ES-I3 (cell line): ENCODE data around the gene ADGRG2.

Experiments
- H3K36me3 ChIP-seq: 2 replicates; pipeline ENCODE4 v1.6.1; 2013; ENCODE audit warnings: mild to moderate bottlenecking, low read length, control low read depth, moderate library complexity; ENCODE audit not compliant: insufficient read depth
- H3K4me1 ChIP-seq: 2 replicates; pipeline ENCODE4 v1.6.1; 2013; ENCODE audit warnings: mild to moderate bottlenecking, control low read depth, low read length; ENCODE audit not compliant: insufficient read depth
- H3K9ac ChIP-seq: 2 replicates; pipeline ENCODE4 v1.6.1; 2013; ENCODE audit warnings: low read depth, mild to moderate bottlenecking, low read length, moderate library complexity
- H3K9me3 ChIP-seq: 2 replicates; pipeline ENCODE4 v1.6.1; 2013; ENCODE audit warnings: mild to moderate bottlenecking, low read length, moderate library complexity; ENCODE audit not compliant: control insufficient read depth, insufficient read depth

The ADGRG2 gene

GRCh38 chrX:18973527-18974192 is 148.6 kb downstream of the ADGRG2 start:
- H3K9ac ChIP-seq: no peak overlapping the region
- H3K4me1 ChIP-seq: no peaks in the 10 kb centered on the region
- no peaks in the 10 kb centered on the region; the same call in 1 of the 2 replicates for H3K9me3 ChIP-seq
- no peaks in the 10 kb centered on the region for H3K36me3 ChIP-seq

DNA sequence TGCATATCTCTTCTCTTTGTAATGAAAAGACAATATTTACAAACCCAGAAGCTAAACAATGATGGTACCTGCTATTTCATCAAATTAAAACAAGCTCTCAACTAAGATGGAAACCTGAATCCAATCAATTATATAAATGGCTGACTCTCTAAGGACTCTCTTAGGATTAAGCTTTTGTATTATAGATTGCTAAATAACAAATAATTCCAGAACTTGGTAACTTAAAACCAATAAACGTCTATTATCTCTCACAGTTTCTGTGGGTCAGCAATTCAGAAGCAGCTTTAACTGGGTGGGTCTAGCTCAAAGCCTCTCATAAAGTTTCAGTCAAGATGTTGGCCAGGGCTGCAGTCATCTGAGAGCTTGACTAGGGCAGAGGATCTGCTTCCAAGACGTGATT is 150.8 kb downstream of the ADGRG2 start:
- no peaks in the 10 kb centered on the region; the same call in 1 of the 2 replicates for H3K9me3 ChIP-seq
- no peaks in the 10 kb centered on the region for H3K36me3 ChIP-seq
- no peak overlapping the region for H3K9ac ChIP-seq
- H3K4me1 ChIP-seq: no peaks in the 10 kb centered on the region

DNA sequence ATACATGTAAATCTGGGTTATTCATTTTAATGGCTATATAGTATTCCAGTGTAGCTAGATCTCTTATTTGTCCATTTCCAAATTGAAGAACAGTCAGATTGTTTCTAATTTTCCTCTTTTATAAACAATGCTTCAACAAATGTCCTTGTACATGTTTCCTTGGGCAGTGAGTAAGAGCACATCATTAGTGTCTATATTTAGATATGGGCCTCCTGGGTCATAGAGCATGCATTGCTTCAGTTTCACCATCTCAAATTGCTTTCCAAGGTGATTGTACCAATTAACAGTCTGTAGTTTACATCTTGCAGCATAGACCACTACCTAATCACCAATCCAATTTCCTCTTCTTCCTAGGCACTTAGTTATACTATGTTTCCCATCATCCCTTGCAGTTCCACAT is 151.8 kb downstream of the ADGRG2 start:
- no peaks in the 10 kb centered on the region for H3K4me1 ChIP-seq
- no peaks in the 10 kb centered on the region for H3K36me3 ChIP-seq
- H3K9ac ChIP-seq: no peak overlapping the region
- H3K9me3 ChIP-seq: no peaks in the 10 kb centered on the region; the same call in 1 of the 2 replicates

- H3K4me1 ChIP-seq: no peaks in the 10 kb centered on the region
- H3K9ac ChIP-seq: no peak overlapping the region
- no peaks in the 10 kb centered on the region for H3K36me3 ChIP-seq
- no peaks in the 10 kb centered on the region for H3K9me3 ChIP-seq
Observed at GRCh38 chrX:18966624-18967023, 155.6 kb downstream of the ADGRG2 start.

GRCh38 chrX:18964901-18965300 is 157.4 kb downstream of the ADGRG2 start:
- Histone ChIP-seq H3K9ac (no peak overlapping the region), H3K4me1 (no peaks in the 10 kb centered on the region), H3K9me3 (no peaks in the 10 kb centered on the region), H3K36me3 (no peaks in the 10 kb centered on the region)

DNA sequence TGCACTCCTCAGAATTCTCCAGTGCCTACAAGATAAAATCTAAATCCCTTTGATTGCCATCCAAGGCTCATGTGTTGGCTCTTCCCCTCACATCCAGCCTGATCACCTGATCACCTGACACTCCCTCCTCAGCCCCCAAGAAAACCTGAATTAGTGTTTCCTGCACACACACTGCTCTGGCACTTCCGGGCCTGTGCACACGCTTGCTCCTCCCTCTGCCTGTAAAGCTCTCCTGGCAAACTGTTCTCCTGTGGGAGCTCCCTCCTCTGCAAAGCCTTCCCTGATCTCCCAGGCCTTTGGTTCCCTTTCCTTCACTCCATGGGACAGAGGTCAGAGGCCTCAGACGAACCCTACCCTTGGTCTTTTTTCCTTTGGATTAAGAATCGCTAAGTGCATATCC is 158.2 kb downstream of the ADGRG2 start:
- Histone ChIP-seq H3K36me3 (no peaks in the 10 kb centered on the region), H3K9ac (no peak overlapping the region)

DNA sequence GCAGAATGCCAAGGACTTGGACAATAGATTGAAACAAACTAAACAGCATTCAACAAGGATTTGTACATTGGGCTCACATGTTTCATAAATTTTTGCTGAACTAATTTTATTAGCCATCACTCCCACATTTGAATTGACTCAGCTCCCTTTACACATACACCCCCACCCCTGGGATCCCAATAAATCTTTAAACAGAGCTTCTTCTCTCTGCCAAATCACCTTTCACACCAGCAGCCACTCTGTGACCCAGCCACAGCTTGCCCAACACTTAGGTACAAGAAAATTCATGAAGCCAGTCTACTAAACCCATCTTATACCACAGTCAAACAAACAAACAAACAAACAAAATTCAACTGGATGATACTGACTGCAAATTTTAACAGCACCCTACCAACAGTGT is 159.9 kb downstream of the ADGRG2 start:
- no peaks in the 10 kb centered on the region for H3K4me1 ChIP-seq
- no peak overlapping the region for H3K9ac ChIP-seq
- no peaks in the 10 kb centered on the region for H3K9me3 ChIP-seq
- H3K36me3 ChIP-seq: no peaks in the 10 kb centered on the region

More for the DNA sequence above, 158.2 kb downstream of the ADGRG2 start:
- no peaks in the 10 kb centered on the region for H3K9me3 ChIP-seq
- no peaks in the 10 kb centered on the region for H3K4me1 ChIP-seq

DNA sequence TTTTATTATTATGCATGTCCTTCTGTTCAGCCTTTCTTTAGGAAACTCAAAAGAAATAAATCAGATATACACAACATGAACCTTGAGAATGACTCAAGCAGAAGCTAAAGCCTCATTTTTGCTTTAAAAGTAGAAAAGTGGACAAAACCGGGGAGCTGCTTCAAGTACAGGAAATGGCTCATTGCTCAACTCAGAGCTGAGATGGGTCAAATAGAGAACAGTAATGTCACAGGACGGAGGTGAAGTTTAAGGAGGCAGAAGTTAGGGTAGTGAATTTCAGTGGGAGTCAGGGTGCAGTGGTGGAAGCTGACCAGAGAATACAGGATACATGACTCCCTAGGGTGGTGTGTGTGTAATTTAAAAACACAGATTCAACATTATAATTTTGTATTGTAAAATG is 160.6 kb downstream of the ADGRG2 start:
- H3K36me3 ChIP-seq: no peaks in the 10 kb centered on the region
- H3K9ac ChIP-seq: no peak overlapping the region
- H3K4me1 ChIP-seq: no peaks in the 10 kb centered on the region
- no peaks in the 10 kb centered on the region for H3K9me3 ChIP-seq

DNA sequence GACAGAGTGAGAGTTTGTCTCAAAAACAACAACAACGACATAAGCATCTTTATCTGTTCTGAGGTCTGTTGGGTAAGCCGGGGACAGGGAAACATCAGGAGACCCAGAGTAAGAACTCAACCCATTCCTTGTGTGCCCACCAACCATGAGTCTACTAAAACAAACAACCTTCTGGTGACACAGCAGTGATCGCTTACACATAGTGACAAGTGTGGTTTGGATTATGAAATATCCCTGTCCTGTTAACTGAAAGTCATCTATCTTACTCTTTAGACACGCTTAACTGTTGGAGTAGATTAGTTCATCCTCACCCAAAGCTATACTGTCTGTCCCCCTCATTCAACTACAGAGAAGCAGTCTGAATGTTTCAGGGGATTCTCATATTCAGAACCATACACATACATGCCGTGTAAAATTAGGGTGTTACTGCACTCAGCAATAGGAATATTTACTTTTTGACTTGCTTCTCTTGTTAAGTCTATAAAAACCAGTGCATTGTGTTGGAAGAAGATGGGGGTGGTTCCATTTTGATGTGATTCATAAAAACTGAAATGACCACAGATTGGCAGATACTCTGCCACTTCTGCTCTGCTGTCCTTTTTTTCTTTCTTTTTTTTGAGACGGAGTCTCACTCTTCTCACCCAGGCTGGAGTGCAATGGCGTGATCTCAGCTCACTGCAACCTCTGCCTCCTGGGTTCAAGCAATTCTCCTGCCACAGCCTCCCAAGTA is 165.8 kb downstream of the ADGRG2 start:
- Histone ChIP-seq H3K36me3 (no peaks in the 10 kb centered on the region), H3K9me3 (no peaks in the 10 kb centered on the region), H3K4me1 (no peaks in the 10 kb centered on the region), H3K9ac (no peak overlapping the region)

DNA sequence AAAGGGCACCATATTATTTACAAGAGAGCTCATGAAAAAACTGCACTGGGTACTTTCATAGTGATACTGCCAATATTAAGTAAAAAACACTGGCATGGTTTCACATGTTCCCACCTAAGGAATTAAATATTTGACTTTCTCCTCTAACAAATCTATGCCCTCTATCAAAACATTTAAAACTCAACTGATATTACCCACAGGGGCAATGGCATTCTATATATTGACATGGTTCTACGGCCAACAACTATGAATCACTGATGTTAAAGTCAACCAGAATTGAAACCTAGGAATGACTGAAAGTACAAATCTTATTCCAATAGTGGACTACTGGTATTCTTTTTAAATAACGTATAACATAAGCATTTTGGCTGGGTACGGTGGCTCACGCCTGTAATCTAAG is 166.6 kb downstream of the ADGRG2 start:
- Histone ChIP-seq H3K36me3 (no peaks in the 10 kb centered on the region), H3K4me1 (no peaks in the 10 kb centered on the region), H3K9ac (no peak overlapping the region), H3K9me3 (no peaks in the 10 kb centered on the region)

DNA sequence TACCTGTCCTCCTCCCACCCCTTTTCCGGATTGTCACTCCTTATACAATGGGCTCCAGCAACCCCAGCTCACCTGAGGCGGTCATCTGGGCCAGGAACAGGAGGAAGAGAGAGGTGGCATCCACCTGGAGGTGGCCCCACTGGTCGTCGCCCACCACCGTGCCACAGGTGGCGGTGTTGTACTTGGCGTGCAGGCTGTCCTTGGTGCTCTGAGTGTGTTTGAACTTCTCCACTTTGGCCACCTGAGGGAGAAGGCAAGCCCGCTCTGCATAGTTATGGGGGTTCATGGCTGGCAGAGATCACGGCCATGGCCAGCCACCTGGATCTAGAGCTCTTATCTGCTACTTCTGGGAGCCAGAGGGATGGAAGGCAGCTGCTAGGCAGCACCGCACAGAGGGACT is 171.2 kb downstream of the ADGRG2 start:
- Histone ChIP-seq H3K9me3 (no peaks in the 10 kb centered on the region), H3K9ac (no peak overlapping the region), H3K36me3 (no peaks in the 10 kb centered on the region), H3K4me1 (peaks cover 6% of the 10 kb centered on the region; the same call in 1 of the 2 replicates)

GRCh38 chrX:18949944-18950301 is 172.3 kb downstream of the ADGRG2 start:
- no peaks in the 10 kb centered on the region for H3K36me3 ChIP-seq
- no peak overlapping the region for H3K9ac ChIP-seq
- H3K4me1 ChIP-seq: peaks cover 6% of the 10 kb centered on the region; the same call in 1 of the 2 replicates
- H3K9me3 ChIP-seq: no peaks in the 10 kb centered on the region

GRCh38 chrX:18949291-18949943 is 172.9 kb downstream of the ADGRG2 start:
- H3K9ac ChIP-seq: no peak overlapping the region
- peaks cover 6% of the 10 kb centered on the region; the same call in 1 of the 2 replicates for H3K4me1 ChIP-seq
- H3K9me3 ChIP-seq: no peaks in the 10 kb centered on the region
- no peaks in the 10 kb centered on the region for H3K36me3 ChIP-seq

DNA sequence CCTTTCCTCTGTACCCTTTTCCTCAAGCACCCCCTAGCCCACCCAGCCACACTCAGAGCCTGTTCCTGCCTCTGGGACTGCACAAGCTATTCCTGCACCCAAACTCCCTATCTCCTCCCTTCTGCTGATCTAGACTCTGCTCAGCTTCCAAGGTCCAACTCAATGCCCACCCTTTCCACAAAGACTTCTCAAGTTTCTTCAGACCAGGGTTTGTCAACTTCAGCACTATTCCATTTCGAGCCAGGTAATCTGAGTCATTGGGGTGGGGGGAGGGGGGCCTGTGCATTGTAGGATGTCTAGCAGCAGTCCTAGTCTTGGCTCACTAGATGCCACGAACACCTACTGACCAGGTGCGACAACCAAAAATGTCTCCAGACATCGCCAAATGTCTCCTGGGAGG is 175.7 kb downstream of the ADGRG2 start:
- no peak overlapping the region; the same call in 1 of the 2 replicates for H3K9ac ChIP-seq
- no peaks in the 10 kb centered on the region for H3K36me3 ChIP-seq
- H3K9me3 ChIP-seq: no peaks in the 10 kb centered on the region
- peaks cover 6% of the 10 kb centered on the region; the same call in 1 of the 2 replicates for H3K4me1 ChIP-seq

DNA sequence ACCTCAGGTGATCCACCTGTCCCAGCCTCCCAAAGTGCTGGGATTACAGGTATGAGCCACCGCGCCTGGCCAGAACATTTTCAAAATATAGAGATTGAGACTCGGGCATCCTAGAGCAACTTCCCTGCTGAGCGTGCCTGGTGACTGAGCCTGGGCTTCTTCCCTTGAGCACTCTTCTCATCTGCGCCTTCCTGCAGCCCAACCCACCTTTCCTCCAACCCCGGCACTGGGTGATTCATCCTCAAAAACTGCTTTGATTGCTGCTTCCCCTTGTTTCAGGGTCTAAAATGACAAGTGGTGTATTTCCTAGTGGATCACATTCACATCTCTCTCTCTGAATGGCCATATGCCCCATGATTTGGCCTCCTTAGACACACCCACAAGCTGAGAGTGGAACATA is 176.1 kb downstream of the ADGRG2 start:
- H3K36me3 ChIP-seq: no peaks in the 10 kb centered on the region
- H3K4me1 ChIP-seq: peaks cover 6% of the 10 kb centered on the region; the same call in 1 of the 2 replicates
- H3K9me3 ChIP-seq: 0 out of 2 replicates have a peak, but pooled peaks cover 2% of the 10 kb centered on the region
- no peak overlapping the region for H3K9ac ChIP-seq
